Measurements from ENCODE around the gene SLC50A1.

The SLC50A1 gene

GRCh38 chr1:155175281-155175926 is 39.8 kb downstream of the SLC50A1 start:
- no peak for TF ChIP-seq CTCF (IDR thresholded peaks at IDR 0.05; ENCODE audit: low read depth, low read length)
- H3K4me3 ChIP-seq (replicated peaks in 1 of 2; ENCODE audit: low read depth in 2 of 2, low read length in 2 of 2): no peak overlapping the region

GRCh38 chr1:155175927-155176371 is 40.3 kb downstream of the SLC50A1 start:
- no peak for DNase-seq (ENCODE audit: low read depth in 2 of 2)
- no peak for TF ChIP-seq CTCF (IDR thresholded peaks at IDR 0.05; ENCODE audit: low read depth, low read length)
- H3K4me3 ChIP-seq (replicated peaks in 1 of 2; ENCODE audit: low read depth in 2 of 2, low read length in 2 of 2): no peak overlapping the region

More at GRCh38 chr1:155175281-155175926, 39.8 kb downstream of the SLC50A1 start:
- no peak for DNase-seq (ENCODE audit: low read depth in 2 of 2)

- no peak overlapping the region for H3K4me3 ChIP-seq (replicated peaks in 1 of 2; ENCODE audit: low read depth in 2 of 2, low read length in 2 of 2)
- TF ChIP-seq CTCF (IDR thresholded peaks at IDR 0.05; ENCODE audit: low read depth, low read length): peak; percentile 93
- peak; percentile 78 to 80 for DNase-seq (ENCODE audit: low read depth in 2 of 2)
These were observed 41.0 kb downstream of the SLC50A1 start for GRCh38 chr1:155176544-155177071.

GRCh38 chr1:155177192-155177917 is 41.7 kb downstream of the SLC50A1 start:
- H3K4me3 ChIP-seq (replicated peaks in 1 of 2; ENCODE audit: low read depth in 2 of 2, low read length in 2 of 2): no peak overlapping the region
- no peak for DNase-seq (ENCODE audit: low read depth in 2 of 2)
- no peak for TF ChIP-seq CTCF (IDR thresholded peaks at IDR 0.05; ENCODE audit: low read depth, low read length)

- DNase-seq (ENCODE audit: low read depth in 2 of 2): no peak
- TF ChIP-seq CTCF (IDR thresholded peaks at IDR 0.05; ENCODE audit: low read depth, low read length): no peak
- no peak overlapping the region for H3K4me3 ChIP-seq (replicated peaks in 1 of 2; ENCODE audit: low read depth in 2 of 2, low read length in 2 of 2)
These were observed 42.2 kb downstream of the SLC50A1 start for GRCh38 chr1:155177918-155178281.

- no peak for DNase-seq (ENCODE audit: low read depth in 2 of 2)
- TF ChIP-seq CTCF (IDR thresholded peaks at IDR 0.05; ENCODE audit: low read depth, low read length): no peak
- no peak overlapping the region for H3K4me3 ChIP-seq (replicated peaks in 1 of 2; ENCODE audit: low read depth in 2 of 2, low read length in 2 of 2)
These were observed 42.9 kb downstream of the SLC50A1 start for GRCh38 chr1:155178441-155179111.

Measured in cardiac fibroblast (primary cell).